GM10248 (cell line): ENCODE results near the gene CLMP.

Source experiments
- CTCF ChIA-PET: fragments of 300-600 bp; sonication (Branson Sonifier 250); formaldehyde crosslinking; extraction: SDS; loops from one replicate; lab custom pipeline; 2021; ENCODE audit warnings: antibody characterized with exemption; lab: Yijun Ruan, JAX
- POLR2A ChIA-PET: fragments of 350-650 bp; sonication (Branson Sonifier 250); formaldehyde crosslinking; extraction: SDS; loops from one replicate; lab custom pipeline; 2020; ENCODE audit warnings: antibody characterized with exemption; lab: Yijun Ruan, JAX
- DNase-seq: peaks from one replicate; pipeline ENCODE4 v3.0.0; 2012; ENCODE audit errors: extremely low spot score
- CTCF ChIP-seq: IDR thresholded peaks from 2 replicates; pipeline ENCODE4 v1.5.1; 2012; ENCODE audit warnings: mild to moderate bottlenecking, low read depth; ENCODE audit errors: extremely low read depth, missing control alignments, control extremely low read depth

CLMP gene

GRCh38 chr11:123203934-123204333 is 8.9 kb upstream of the CLMP start:
- no peak for DNase-seq
- ChIA-PET CTCF (interaction anchor here (0.9 to 1.1 kb wide), 3 partner anchors 31 to 408 kb away, joined by 3 read pairs; no protein-coding TSS in a partner anchor), POLR2A (no interaction called here)
- no peak for TF ChIP-seq CTCF

GRCh38 chr11:123203471-123203870 is 8.4 kb upstream of the CLMP start:
- POLR2A ChIA-PET = no interaction called here
- DNase-seq = no peak
- CTCF ChIA-PET = interaction anchor here (0.9 to 1.1 kb wide), 4 partner anchors 31 to 408 kb away, joined by 3 read pairs; no protein-coding TSS in a partner anchor
- no peak for TF ChIP-seq CTCF

- ChIA-PET POLR2A (no interaction called here), CTCF (interaction anchor here (0.9 to 1.3 kb wide), 3 partner anchors 37 to 59 kb away, joined by 3 read pairs; no protein-coding TSS in a partner anchor)
- no peak for DNase-seq
- TF ChIP-seq CTCF = no peak
Measured at GRCh38 chr11:123202155-123203151, 7.4 kb upstream of the CLMP start.

GRCh38 chr11:123200264-123200663 is 5.2 kb upstream of the CLMP start:
- DNase-seq = no peak
- no peak for TF ChIP-seq CTCF
- ChIA-PET CTCF (no interaction called here), POLR2A (no interaction called here)

- ChIA-PET POLR2A (no interaction called here), CTCF (no interaction called here)
- DNase-seq = no peak
- no peak for TF ChIP-seq CTCF
Measured at GRCh38 chr11:123197711-123198110, 2.7 kb upstream of the CLMP start.

- CTCF ChIA-PET = no interaction called here
- no peak for TF ChIP-seq CTCF
- DNase-seq = no peak
- POLR2A ChIA-PET = no interaction called here
Measured at GRCh38 chr11:123196060-123196714, 1.1 kb upstream of the CLMP start.
